GM18951 (cell line): ENCODE data around the gene KHDRBS1.

ENCODE experiments used
- POLR2A ChIP-seq: IDR thresholded peaks from 4 replicates; pipeline ENCODE4 v1.6.1; 2011; ENCODE audit warnings: mild to moderate bottlenecking; ENCODE audit not compliant: insufficient read length, insufficient read depth; ENCODE audit errors: extremely low read depth
- in situ Hi-C: fragments of 300-500 bp; cut with MboI; formaldehyde crosslinking; loops from one replicate; pipeline ENCODE4 v1.12.0; 2022; ENCODE audit warnings: low sequenced_read_pairs, mixed read lengths, inconsistent platforms; ENCODE audit not compliant: unreplicated experiment

Gene KHDRBS1

GRCh38 chr1:32091176-32091575 lies 77.5 kb downstream of the KHDRBS1 start:
- in situ Hi-C loops, result no loop called here
- no peak for TF ChIP-seq POLR2A

DNA sequence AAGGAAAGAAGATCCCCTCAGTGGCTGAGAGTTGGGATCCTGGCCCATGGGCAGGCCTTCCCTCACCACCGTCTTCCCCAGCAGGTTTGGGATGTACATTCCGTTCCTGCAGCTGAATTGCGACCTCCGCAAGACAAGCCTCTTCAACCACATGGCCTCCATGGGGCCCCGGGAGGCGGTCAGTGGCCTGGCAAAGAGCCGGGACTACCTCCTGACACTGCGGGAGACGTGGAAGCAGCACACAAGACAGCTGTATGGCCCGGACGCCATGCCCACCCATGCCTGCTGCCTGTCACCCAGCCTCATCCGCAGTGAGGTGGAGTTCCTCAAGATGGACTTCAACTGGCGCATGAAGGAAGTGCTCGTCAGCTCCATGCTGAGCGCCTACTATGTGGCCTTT lies 77.9 kb downstream of the KHDRBS1 start:
- no peak for TF ChIP-seq POLR2A
- in situ Hi-C loops, result no loop called here
